ENCODE measurements around the gene FAM234B. TPM values are rescaled to one million over a fixed set of nuclear protein-coding genes. Genes with fewer than 3 reads are reported as not detected.

FAM234B gene
- polyA plus RNA-seq, 3 donors: 1.6 to 3.2 (median 2.0) TPM

- Histone ChIP-seq H2AFZ (ENCODE audit: insufficient read depth, low read depth, low read length, poor library complexity, severe bottlenecking) (no peak overlapping the region), H3K36me3 (replicated peaks in 1 of 2; ENCODE audit: control insufficient read depth in 1 of 2, insufficient read depth in 2 of 2, low read length in 2 of 2) (peaks cover 0 to 2% of the 10 kb centered on the region in 2 donors), H4K20me1 (ENCODE audit: insufficient read depth, low read length) (no peaks in the 10 kb centered on the region), H3K27me3 (ENCODE audit: control insufficient read depth in 2 of 2, insufficient read depth in 2 of 2, low read length in 2 of 2) (no peaks in the 10 kb centered on the region), H3K9me3 (replicated peaks in 1 of 2; ENCODE audit: control insufficient read depth in 1 of 2, insufficient read depth in 1 of 2, low read length in 2 of 2) (no peaks in the 10 kb centered on the region), H3K27ac (ENCODE audit: low read depth in 1 of 2, low read length in 2 of 2) (no peak overlapping the region), H3K9ac (ENCODE audit: insufficient read depth, low read length, poor library complexity, severe bottlenecking) (no peak overlapping the region), H3K79me2 (ENCODE audit: insufficient read depth, low read length) (no peaks in the 10 kb centered on the region), H3K4me2 (replicated peaks; ENCODE audit: extremely low read depth, low read length, poor library complexity, severe bottlenecking) (no peak overlapping the region), H3K4me1 (ENCODE audit: control insufficient read depth in 1 of 2, insufficient read depth in 2 of 2, low read length in 2 of 2) (no peaks in the 10 kb centered on the region), H3K4me3 (replicated peaks in 1 of 3; ENCODE audit: low read depth in 2 of 3, low read length in 3 of 3) (no peak overlapping the region)
- Mint-ChIP-seq H3K9me3 (no peaks in the 10 kb centered on the region), H3K36me3 (peaks cover 6 to 29% of the 10 kb centered on the region in 2 donors), H3K4me3 (no peak overlapping the region), H3K27me3 (ENCODE audit: low read depth in 3 of 3) (no peaks in the 10 kb centered on the region), H3K27ac (no peak overlapping the region), H3K4me1 (no peaks in the 10 kb centered on the region)
- intact Hi-C loops (cut with micrococcal nuclease): no loop called here
- no peak for DNase-seq
- no peak for TF ChIP-seq CTCF (IDR thresholded peaks at IDR 0.05)
- 82% methylated on average over 4 of the region's 7 CpGs for WGBS (ENCODE audit: insufficient coverage)
Measured at GRCh38 chr12:13066459-13066858, 22.3 kb downstream of the FAM234B start.

GRCh38 chr12:13067322-13067721 is 23.1 kb downstream of the FAM234B start:
- H3K9ac ChIP-seq (ENCODE audit: insufficient read depth, low read length, poor library complexity, severe bottlenecking): no peak overlapping the region
- H3K27ac ChIP-seq (ENCODE audit: low read depth in 1 of 2, low read length in 2 of 2): no peak overlapping the region
- no CpG with 5 or more reads among the region's 1 CpG for WGBS (ENCODE audit: insufficient coverage)
- no peak for DNase-seq
- H3K27me3 ChIP-seq (ENCODE audit: control insufficient read depth in 2 of 2, insufficient read depth in 2 of 2, low read length in 2 of 2): no peaks in the 10 kb centered on the region
- H2AFZ ChIP-seq (ENCODE audit: insufficient read depth, low read depth, low read length, poor library complexity, severe bottlenecking): no peak overlapping the region
- Mint-ChIP-seq H3K27ac (peak overlapping the region in 1 of 7 donors; percentile 33), H3K4me1 (no peaks in the 10 kb centered on the region), H3K4me3 (no peak overlapping the region), H3K9me3 (no peaks in the 10 kb centered on the region), H3K36me3 (peaks cover 9 to 29% of the 10 kb centered on the region in 2 donors), H3K27me3 (ENCODE audit: low read depth in 3 of 3) (no peaks in the 10 kb centered on the region)
- no peak for TF ChIP-seq CTCF (IDR thresholded peaks at IDR 0.05)
- H3K4me3 ChIP-seq (replicated peaks in 1 of 3; ENCODE audit: low read depth in 2 of 3, low read length in 3 of 3): no peak overlapping the region
- H3K4me1 ChIP-seq (ENCODE audit: control insufficient read depth in 1 of 2, insufficient read depth in 2 of 2, low read length in 2 of 2): no peaks in the 10 kb centered on the region
- H3K9me3 ChIP-seq (replicated peaks in 1 of 2; ENCODE audit: control insufficient read depth in 1 of 2, insufficient read depth in 1 of 2, low read length in 2 of 2): no peaks in the 10 kb centered on the region
- no peaks in the 10 kb centered on the region for H3K79me2 ChIP-seq (ENCODE audit: insufficient read depth, low read length)
- H4K20me1 ChIP-seq (ENCODE audit: insufficient read depth, low read length): no peaks in the 10 kb centered on the region
- intact Hi-C loops (cut with micrococcal nuclease): no loop called here
- H3K4me2 ChIP-seq (replicated peaks; ENCODE audit: extremely low read depth, low read length, poor library complexity, severe bottlenecking): no peak overlapping the region
- peaks cover 0 to 2% of the 10 kb centered on the region in 2 donors for H3K36me3 ChIP-seq (replicated peaks in 1 of 2; ENCODE audit: control insufficient read depth in 1 of 2, insufficient read depth in 2 of 2, low read length in 2 of 2)
